GM19372 (cell line): Measurements from ENCODE around the gene NQO2.
"Not testable (repeated sequence)": the region's sequence is repeated elsewhere in the genome, so short reads cannot be mapped to it uniquely, and the experiment has no call there.

ENCODE experiments used
- ATAC-seq: cut with Tn5 transposase; IDR thresholded peaks from one replicate; pipeline ENCODE4 v1.9.1; 2021; ENCODE audit warnings: mild to moderate bottlenecking, low read depth, moderate library complexity; ENCODE audit not compliant: unreplicated experiment

NQO2 gene

GRCh38 chr6:3035397-3035796, 35.7 kb downstream of the NQO2 start:
- ATAC-seq = no peak

GRCh38 chr6:3036861-3037637, 37.4 kb downstream of the NQO2 start:
- ATAC-seq = no peak

GRCh38 chr6:3037638-3038365, 38.1 kb downstream of the NQO2 start:
- ATAC-seq = no peak

- no peak for ATAC-seq
These were observed 39.7 kb downstream of the NQO2 start for GRCh38 chr6:3039384-3039783.

- ATAC-seq = no peak
These were observed 41.5 kb downstream of the NQO2 start for GRCh38 chr6:3041147-3041546.

- ATAC-seq = no peak
These were observed 41.9 kb downstream of the NQO2 start for GRCh38 chr6:3041606-3042005.

GRCh38 chr6:3045369-3045768, 45.7 kb downstream of the NQO2 start:
- ATAC-seq = no peak

GRCh38 chr6:3045777-3046176, 46.1 kb downstream of the NQO2 start:
- ATAC-seq = no peak

- ATAC-seq = no peak
These were observed 46.6 kb downstream of the NQO2 start for GRCh38 chr6:3046295-3046694.

- ATAC-seq = not testable (repeated sequence)
These were observed 48.3 kb downstream of the NQO2 start for GRCh38 chr6:3048009-3048408.

- no peak for ATAC-seq
These were observed 53.0 kb downstream of the NQO2 start for GRCh38 chr6:3052481-3053230.

GRCh38 chr6:3053231-3053508, 53.5 kb downstream of the NQO2 start:
- no peak for ATAC-seq

- not testable (repeated sequence) for ATAC-seq
These were observed 54.8 kb downstream of the NQO2 start for GRCh38 chr6:3054229-3055157.

GRCh38 chr6:3055158-3055499, 55.4 kb downstream of the NQO2 start:
- ATAC-seq = not testable (repeated sequence)

- ATAC-seq = no peak
These were observed 57.5 kb downstream of the NQO2 start for GRCh38 chr6:3057063-3057770.

- no peak for ATAC-seq
These were observed 59.3 kb downstream of the NQO2 start for GRCh38 chr6:3058957-3059356.

GRCh38 chr6:3060092-3060491, 60.4 kb downstream of the NQO2 start:
- ATAC-seq = not testable (repeated sequence)

- no peak for ATAC-seq
These were observed 61.8 kb downstream of the NQO2 start for GRCh38 chr6:3061501-3061941.

GRCh38 chr6:3063340-3063732, 63.6 kb downstream of the NQO2 start:
- not testable (repeated sequence) for ATAC-seq
